SK-N-SH (cell line): Measurements from ENCODE around the gene COX4I1. TPM values are rescaled to one million over a fixed set of nuclear protein-coding genes. Genes with fewer than 3 reads are reported as not detected.

Source experiments
- CTCF ChIA-PET: fragments of 300-600, 350-600 bp; formaldehyde crosslinking; extraction: SDS; loops from one replicate; lab custom pipeline; 2021; lab: Yijun Ruan, JAX
- POLR2A ChIA-PET: fragments of 350-600 bp; sonication (Branson Sonifier 250); formaldehyde crosslinking; extraction: SDS; loops from one replicate; lab custom pipeline; 2020; ENCODE audit warnings: antibody characterized with exemption, inconsistent platforms; lab: Yijun Ruan, JAX
- DNase-seq: peaks from one replicate; pipeline ENCODE4 v3.0.0; 2012
- H2AFZ ChIP-seq: fragments of 200-600 bp; sonication (generic); 2 replicates; pipeline ENCODE4 v1.8.1; 2016; ENCODE audit warnings: antibody characterized with exemption, mild to moderate bottlenecking, low read depth
- H3F3A ChIP-seq: fragments of 200-600 bp; sonication (generic); replicated peaks from 2 replicates; pipeline ENCODE3; 2016; ENCODE audit warnings: antibody characterized with exemption, mild to moderate bottlenecking; ENCODE audit not compliant: insufficient read depth
- H3K27ac ChIP-seq, 2 experiments: fragments of 200-500 bp in 1 of 2; fragments of 200-600 bp in 1 of 2; sonication (Bioruptor generic) in 1 of 2; sonication (generic), shearing (Covaris generic) in 1 of 2; 2 replicates each; pipeline versions ENCODE4 v1.5.1 to v1.6.1; 2014 to 2016; ENCODE audit warnings: low read depth in 2 of 2, inconsistent platforms in 1 of 2, low read length in 1 of 2, mild to moderate bottlenecking in 1 of 2, mixed read lengths in 1 of 2
- H3K27me3 ChIP-seq: fragments of 200-600 bp; sonication (generic), shearing (Covaris generic); 2 replicates; pipeline ENCODE4 v1.6.1; 2016; ENCODE audit warnings: mixed run types; ENCODE audit not compliant: insufficient read depth
- H3K36me3 ChIP-seq, 2 experiments: fragments of 200-500 bp in 1 of 2; fragments of 200-600 bp in 1 of 2; sonication (Bioruptor generic) in 1 of 2; sonication (generic) in 1 of 2; replicated peaks in 1 of 2; 2 replicates each; pipeline versions ENCODE3 to v1.5.1; 2014 to 2016; ENCODE audit warnings: low read length in 1 of 2, mild to moderate bottlenecking in 1 of 2; ENCODE audit not compliant: insufficient read depth in 2 of 2, control insufficient read depth in 1 of 2
- H3K4me1 ChIP-seq, 2 experiments: fragments of 200-500 bp in 1 of 2; fragments of 200-600 bp in 1 of 2; sonication (Bioruptor generic) in 1 of 2; sonication (generic), shearing (Covaris generic) in 1 of 2; 2 replicates each; pipeline versions ENCODE4 v1.5.1 to v1.6.1; 2014 to 2016; ENCODE audit warnings: low read depth in 1 of 2, low read length in 1 of 2, mixed run types in 1 of 2; ENCODE audit not compliant: insufficient read depth in 2 of 2, control insufficient read depth in 1 of 2
- H3K4me2 ChIP-seq: fragments of 200-600 bp; sonication (generic), shearing (Covaris generic); 2 replicates; pipeline ENCODE4 v1.6.1; 2017; ENCODE audit warnings: mixed run types
- H3K4me3 ChIP-seq, 2 experiments: fragments of 200-500 bp in 1 of 2; fragments of 200-600 bp in 1 of 2; sonication (Bioruptor generic) in 1 of 2; sonication (generic), shearing (Covaris generic) in 1 of 2; 2 replicates each; pipeline versions ENCODE4 v1.5.1 to v1.8.1; 2014 to 2016; ENCODE audit warnings: low read depth in 2 of 2, inconsistent platforms in 1 of 2, low read length in 1 of 2, mild to moderate bottlenecking in 1 of 2, mixed read lengths in 1 of 2, moderate library complexity in 1 of 2
- H3K79me2 ChIP-seq: fragments of 200-600 bp; sonication (generic); 2 replicates; pipeline ENCODE4 v1.8.1; 2017; ENCODE audit warnings: mild to moderate bottlenecking; ENCODE audit not compliant: insufficient read depth
- H3K9ac ChIP-seq: fragments of 200-600 bp; sonication (generic); 2 replicates; pipeline ENCODE4 v1.6.1; 2017; ENCODE audit warnings: mixed run types
- H3K9me2 ChIP-seq: fragments of 200-600 bp; sonication (generic); 2 replicates; pipeline ENCODE4 v1.6.1; 2017; ENCODE audit warnings: mixed run types
- H3K9me3 ChIP-seq: fragments of 200-600 bp; sonication (generic); 2 replicates; pipeline ENCODE4 v1.6.1; 2017; ENCODE audit warnings: mixed run types, mild to moderate bottlenecking, moderate library complexity
- H4K20me1 ChIP-seq: fragments of 200-600 bp; sonication (generic); 2 replicates; pipeline ENCODE4 v1.6.1; 2017; ENCODE audit warnings: mild to moderate bottlenecking, mixed run types; ENCODE audit not compliant: insufficient read depth
- CHD2 ChIP-seq: fragments of 150-350 bp; IDR thresholded peaks from 2 replicates; pipeline ENCODE4 v1.6.1; 2018; ENCODE audit warnings: low read length; ENCODE audit not compliant: partially characterized antibody
- ELF1 ChIP-seq: IDR thresholded peaks from 2 replicates; pipeline ENCODE4 v1.4.0; 2012
- EP300 ChIP-seq, 2 experiments: IDR thresholded peaks; 2 replicates each; pipeline versions ENCODE4 v1.4.0 to v1.6.1; 2012; ENCODE audit warnings: borderline replicate concordance in 1 of 2, low read depth in 1 of 2, low read length in 1 of 2
- EZH2phosphoT487 ChIP-seq: fragments of 200-600 bp; sonication (generic); IDR thresholded peaks from 2 replicates; pipeline ENCODE4 v1.6.1; 2017; ENCODE audit warnings: low read depth, mixed run types, mild to moderate bottlenecking, antibody characterized with exemption, moderate library complexity, borderline replicate concordance
- GATA2 ChIP-seq: sonication (generic); formaldehyde crosslinking; IDR thresholded peaks from 2 replicates; pipeline ENCODE4 v1.5.0; 2020; ENCODE audit warnings: mild to moderate bottlenecking, missing genetic modification reagents
- NFIC ChIP-seq: IDR thresholded peaks from 2 replicates; pipeline ENCODE4 v1.4.0; 2012; ENCODE audit warnings: borderline replicate concordance
- RAD21 ChIP-seq: IDR thresholded peaks from 2 replicates; pipeline ENCODE4 v1.6.1; 2012; ENCODE audit warnings: mild to moderate bottlenecking, low read length
- RFX5 ChIP-seq: IDR thresholded peaks from 2 replicates; pipeline ENCODE4 v1.6.1; 2012; ENCODE audit warnings: mild to moderate bottlenecking, improper control_type of control experiment, low read length
- SIN3A ChIP-seq: IDR thresholded peaks from 2 replicates; pipeline ENCODE4 v1.6.1; 2012; ENCODE audit warnings: low read depth, mild to moderate bottlenecking, low read length, moderate library complexity, borderline replicate concordance
- SMC3 ChIP-seq: IDR thresholded peaks from 2 replicates; pipeline ENCODE4 v1.6.1; 2012; ENCODE audit warnings: low read depth, low read length, improper control_type of control experiment
- TCF12 ChIP-seq: IDR thresholded peaks from 2 replicates; pipeline ENCODE4 v1.4.0; 2012
- TEAD4 ChIP-seq: IDR thresholded peaks from 2 replicates; pipeline ENCODE4 v1.4.0; 2012; ENCODE audit warnings: mild to moderate bottlenecking, borderline replicate concordance; ENCODE audit not compliant: insufficient read depth
- YY1 ChIP-seq: IDR thresholded peaks from 2 replicates; pipeline ENCODE4 v1.4.0; 2012; ENCODE audit warnings: low read depth, mild to moderate bottlenecking
- WGBS: methylation state at CpG from one replicate; pipeline ENCODE4 v1.1.6; 2017; ENCODE audit warnings: low lambda C conversion rate; 5-methylcytosine and 5-hydroxymethylcytosine counted together
- polyA plus RNA-seq, 3 experiments: library from polyadenylated mRNA; depleted of rRNA; stranded (reverse); fragments of >200 nt; gene quantifications; 2 replicates each; pipeline ENCODE4 v1.2.3, GENCODE V29; 2012
- TF ChIP-seq, protein P1 (sequence below): fragments of 200-600 bp; sonication (generic); IDR thresholded peaks from 2 replicates; pipeline ENCODE4 v1.6.1; 2017; ENCODE audit warnings: antibody characterized with exemption, mild to moderate bottlenecking, moderate library complexity
- TF ChIP-seq, protein P2 (sequence below): fragments of 150-350 bp; IDR thresholded peaks from 2 replicates; pipeline ENCODE4 v1.6.1; 2017; ENCODE audit warnings: antibody characterized with exemption, low read length, low read depth, borderline replicate concordance
- TF ChIP-seq, protein P3 (sequence below): IDR thresholded peaks from 2 replicates; pipeline ENCODE4 v1.4.0; 2012; ENCODE audit warnings: low read depth, borderline replicate concordance
- TF ChIP-seq, protein P4 (sequence below): IDR thresholded peaks from 2 replicates; pipeline ENCODE4; 2012
- TF ChIP-seq, protein P5 (sequence below): IDR thresholded peaks from 2 replicates; pipeline ENCODE4 v1.4.0; 2012; ENCODE audit warnings: low read depth, borderline replicate concordance
- TF ChIP-seq, protein P6 (sequence below): IDR thresholded peaks from 2 replicates; pipeline ENCODE4 v1.6.1; 2012; ENCODE audit warnings: mild to moderate bottlenecking, low read depth, low read length, moderate library complexity

COX4I1 gene
- polyA plus RNA-seq, 1 of the 3 experiments (the other 2 are of a cell fraction), result 1,294 TPM

DNA sequence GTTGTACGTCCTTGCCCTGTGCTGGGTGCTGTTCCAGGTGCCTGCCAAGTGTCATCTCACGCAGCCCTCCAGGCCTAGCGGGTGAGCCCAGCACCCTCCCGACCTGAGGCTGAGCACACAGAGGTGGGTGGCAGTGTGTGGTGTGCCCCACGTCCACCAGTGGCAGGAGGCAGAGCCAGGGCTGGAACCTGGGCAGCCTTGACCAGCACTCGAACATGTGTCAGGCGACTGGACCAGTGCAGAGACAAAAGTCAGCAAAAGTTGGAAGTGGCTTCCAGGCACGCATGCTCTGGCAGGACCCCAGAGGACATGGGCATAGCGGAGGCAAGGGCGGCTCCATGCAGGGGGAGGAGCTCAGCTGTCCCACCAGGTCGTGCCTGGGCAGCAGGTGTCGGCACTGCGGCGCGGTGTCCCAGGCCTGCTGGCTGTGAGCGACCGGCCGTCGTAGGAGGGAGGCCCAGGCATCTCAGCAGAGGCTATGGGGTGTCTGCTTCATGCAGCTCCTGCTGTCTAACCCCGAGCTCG is 35.8 kb downstream of the COX4I1 start:
- no peaks in the 10 kb centered on the region for H3K4me1 ChIP-seq
- DNase-seq, result no peak
- 7% methylated on average over 5 of the region's 21 CpGs for WGBS
- H3F3A ChIP-seq, result no peaks in the 10 kb centered on the region
- no peaks in the 10 kb centered on the region for H3K9me3 ChIP-seq
- H3K9ac ChIP-seq, result no peak overlapping the region
- no peaks in the 10 kb centered on the region for H3K36me3 ChIP-seq
- CTCF ChIA-PET, result interaction anchor here (1.5 to 10.0 kb wide), 2 partner anchors 15 to 181 kb away, joined by 4 to 85 read pairs; no protein-coding TSS in a partner anchor
- no peak for TF ChIP-seq TCF12
- no peak for TF ChIP-seq RFX5
- TF ChIP-seq, protein P1, sequence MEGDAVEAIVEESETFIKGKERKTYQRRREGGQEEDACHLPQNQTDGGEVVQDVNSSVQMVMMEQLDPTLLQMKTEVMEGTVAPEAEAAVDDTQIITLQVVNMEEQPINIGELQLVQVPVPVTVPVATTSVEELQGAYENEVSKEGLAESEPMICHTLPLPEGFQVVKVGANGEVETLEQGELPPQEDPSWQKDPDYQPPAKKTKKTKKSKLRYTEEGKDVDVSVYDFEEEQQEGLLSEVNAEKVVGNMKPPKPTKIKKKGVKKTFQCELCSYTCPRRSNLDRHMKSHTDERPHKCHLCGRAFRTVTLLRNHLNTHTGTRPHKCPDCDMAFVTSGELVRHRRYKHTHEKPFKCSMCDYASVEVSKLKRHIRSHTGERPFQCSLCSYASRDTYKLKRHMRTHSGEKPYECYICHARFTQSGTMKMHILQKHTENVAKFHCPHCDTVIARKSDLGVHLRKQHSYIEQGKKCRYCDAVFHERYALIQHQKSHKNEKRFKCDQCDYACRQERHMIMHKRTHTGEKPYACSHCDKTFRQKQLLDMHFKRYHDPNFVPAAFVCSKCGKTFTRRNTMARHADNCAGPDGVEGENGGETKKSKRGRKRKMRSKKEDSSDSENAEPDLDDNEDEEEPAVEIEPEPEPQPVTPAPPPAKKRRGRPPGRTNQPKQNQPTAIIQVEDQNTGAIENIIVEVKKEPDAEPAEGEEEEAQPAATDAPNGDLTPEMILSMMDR, result no peak
- no peak for TF ChIP-seq YY1
- no peak for TF ChIP-seq NFIC
- TF ChIP-seq, protein P2, sequence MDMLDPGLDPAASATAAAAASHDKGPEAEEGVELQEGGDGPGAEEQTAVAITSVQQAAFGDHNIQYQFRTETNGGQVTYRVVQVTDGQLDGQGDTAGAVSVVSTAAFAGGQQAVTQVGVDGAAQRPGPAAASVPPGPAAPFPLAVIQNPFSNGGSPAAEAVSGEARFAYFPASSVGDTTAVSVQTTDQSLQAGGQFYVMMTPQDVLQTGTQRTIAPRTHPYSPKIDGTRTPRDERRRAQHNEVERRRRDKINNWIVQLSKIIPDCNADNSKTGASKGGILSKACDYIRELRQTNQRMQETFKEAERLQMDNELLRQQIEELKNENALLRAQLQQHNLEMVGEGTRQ, result no peak
- no peak for TF ChIP-seq SIN3A
- no peak for TF ChIP-seq TEAD4
- TF ChIP-seq ELF1, result no peak
- TF ChIP-seq EZH2phosphoT487, result no peak
- no peak for TF ChIP-seq CHD2
- TF ChIP-seq EP300 (IDR thresholded peaks at IDR 0.05; ENCODE audit: borderline replicate concordance in 1 of 2, low read depth in 1 of 2, low read length in 1 of 2), result no peak
- TF ChIP-seq, protein P3, sequence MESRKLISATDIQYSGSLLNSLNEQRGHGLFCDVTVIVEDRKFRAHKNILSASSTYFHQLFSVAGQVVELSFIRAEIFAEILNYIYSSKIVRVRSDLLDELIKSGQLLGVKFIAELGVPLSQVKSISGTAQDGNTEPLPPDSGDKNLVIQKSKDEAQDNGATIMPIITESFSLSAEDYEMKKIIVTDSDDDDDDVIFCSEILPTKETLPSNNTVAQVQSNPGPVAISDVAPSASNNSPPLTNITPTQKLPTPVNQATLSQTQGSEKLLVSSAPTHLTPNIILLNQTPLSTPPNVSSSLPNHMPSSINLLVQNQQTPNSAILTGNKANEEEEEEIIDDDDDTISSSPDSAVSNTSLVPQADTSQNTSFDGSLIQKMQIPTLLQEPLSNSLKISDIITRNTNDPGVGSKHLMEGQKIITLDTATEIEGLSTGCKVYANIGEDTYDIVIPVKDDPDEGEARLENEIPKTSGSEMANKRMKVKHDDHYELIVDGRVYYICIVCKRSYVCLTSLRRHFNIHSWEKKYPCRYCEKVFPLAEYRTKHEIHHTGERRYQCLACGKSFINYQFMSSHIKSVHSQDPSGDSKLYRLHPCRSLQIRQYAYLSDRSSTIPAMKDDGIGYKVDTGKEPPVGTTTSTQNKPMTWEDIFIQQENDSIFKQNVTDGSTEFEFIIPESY, result no peak
- TF ChIP-seq, protein P4, sequence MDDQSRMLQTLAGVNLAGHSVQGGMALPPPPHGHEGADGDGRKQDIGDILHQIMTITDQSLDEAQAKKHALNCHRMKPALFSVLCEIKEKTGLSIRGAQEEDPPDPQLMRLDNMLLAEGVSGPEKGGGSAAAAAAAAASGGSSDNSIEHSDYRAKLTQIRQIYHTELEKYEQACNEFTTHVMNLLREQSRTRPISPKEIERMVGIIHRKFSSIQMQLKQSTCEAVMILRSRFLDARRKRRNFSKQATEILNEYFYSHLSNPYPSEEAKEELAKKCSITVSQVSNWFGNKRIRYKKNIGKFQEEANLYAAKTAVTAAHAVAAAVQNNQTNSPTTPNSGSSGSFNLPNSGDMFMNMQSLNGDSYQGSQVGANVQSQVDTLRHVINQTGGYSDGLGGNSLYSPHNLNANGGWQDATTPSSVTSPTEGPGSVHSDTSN, result no peak
- TF ChIP-seq, protein P5, sequence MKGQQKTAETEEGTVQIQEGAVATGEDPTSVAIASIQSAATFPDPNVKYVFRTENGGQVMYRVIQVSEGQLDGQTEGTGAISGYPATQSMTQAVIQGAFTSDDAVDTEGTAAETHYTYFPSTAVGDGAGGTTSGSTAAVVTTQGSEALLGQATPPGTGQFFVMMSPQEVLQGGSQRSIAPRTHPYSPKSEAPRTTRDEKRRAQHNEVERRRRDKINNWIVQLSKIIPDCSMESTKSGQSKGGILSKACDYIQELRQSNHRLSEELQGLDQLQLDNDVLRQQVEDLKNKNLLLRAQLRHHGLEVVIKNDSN, result no peak
- TF ChIP-seq GATA2 (CRISPR knock-in tag), result no peak
- no peak for TF ChIP-seq SMC3
- TF ChIP-seq RAD21, result no peak
- TF ChIP-seq, protein P6, sequence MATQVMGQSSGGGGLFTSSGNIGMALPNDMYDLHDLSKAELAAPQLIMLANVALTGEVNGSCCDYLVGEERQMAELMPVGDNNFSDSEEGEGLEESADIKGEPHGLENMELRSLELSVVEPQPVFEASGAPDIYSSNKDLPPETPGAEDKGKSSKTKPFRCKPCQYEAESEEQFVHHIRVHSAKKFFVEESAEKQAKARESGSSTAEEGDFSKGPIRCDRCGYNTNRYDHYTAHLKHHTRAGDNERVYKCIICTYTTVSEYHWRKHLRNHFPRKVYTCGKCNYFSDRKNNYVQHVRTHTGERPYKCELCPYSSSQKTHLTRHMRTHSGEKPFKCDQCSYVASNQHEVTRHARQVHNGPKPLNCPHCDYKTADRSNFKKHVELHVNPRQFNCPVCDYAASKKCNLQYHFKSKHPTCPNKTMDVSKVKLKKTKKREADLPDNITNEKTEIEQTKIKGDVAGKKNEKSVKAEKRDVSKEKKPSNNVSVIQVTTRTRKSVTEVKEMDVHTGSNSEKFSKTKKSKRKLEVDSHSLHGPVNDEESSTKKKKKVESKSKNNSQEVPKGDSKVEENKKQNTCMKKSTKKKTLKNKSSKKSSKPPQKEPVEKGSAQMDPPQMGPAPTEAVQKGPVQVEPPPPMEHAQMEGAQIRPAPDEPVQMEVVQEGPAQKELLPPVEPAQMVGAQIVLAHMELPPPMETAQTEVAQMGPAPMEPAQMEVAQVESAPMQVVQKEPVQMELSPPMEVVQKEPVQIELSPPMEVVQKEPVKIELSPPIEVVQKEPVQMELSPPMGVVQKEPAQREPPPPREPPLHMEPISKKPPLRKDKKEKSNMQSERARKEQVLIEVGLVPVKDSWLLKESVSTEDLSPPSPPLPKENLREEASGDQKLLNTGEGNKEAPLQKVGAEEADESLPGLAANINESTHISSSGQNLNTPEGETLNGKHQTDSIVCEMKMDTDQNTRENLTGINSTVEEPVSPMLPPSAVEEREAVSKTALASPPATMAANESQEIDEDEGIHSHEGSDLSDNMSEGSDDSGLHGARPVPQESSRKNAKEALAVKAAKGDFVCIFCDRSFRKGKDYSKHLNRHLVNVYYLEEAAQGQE, result no peak
- TF ChIP-seq, all 33 proteins: peak for 0
- POLR2A ChIA-PET, result no interaction called here
- no peak overlapping the region for H2AFZ ChIP-seq
- H3K27me3 ChIP-seq, result peaks cover 90% of the 10 kb centered on the region
- H3K27ac ChIP-seq, result no peak overlapping the region
- no peaks in the 10 kb centered on the region for H3K79me2 ChIP-seq
- H3K9me2 ChIP-seq, result no peaks in the 10 kb centered on the region
- H4K20me1 ChIP-seq, result no peaks in the 10 kb centered on the region
- no peak overlapping the region for H3K4me2 ChIP-seq
- H3K4me3 ChIP-seq, result no peak overlapping the region
